BLaER1 (cell line): Measurements from ENCODE around the gene FMN2.

Source experiments
- H3K27ac ChIP-seq: shearing (Covaris generic); formaldehyde crosslinking; 2 replicates; pipeline ENCODE4 v1.8.1; 2022
- H3K27me3 ChIP-seq: shearing (Covaris generic); formaldehyde crosslinking; 2 replicates; pipeline ENCODE4 v1.8.1; 2022
- H3K36me3 ChIP-seq: shearing (Covaris generic); formaldehyde crosslinking; 2 replicates; pipeline ENCODE4 v1.8.1; 2022
- H3K4me1 ChIP-seq: shearing (Covaris generic); formaldehyde crosslinking; 2 replicates; pipeline ENCODE4 v1.8.1; 2022
- H3K4me2 ChIP-seq: shearing (Covaris generic); formaldehyde crosslinking; 2 replicates; pipeline ENCODE4 v1.8.1; 2022
- H3K4me3 ChIP-seq: shearing (Covaris generic); formaldehyde crosslinking; 2 replicates; pipeline ENCODE4 v1.8.1; 2022
- H3K9ac ChIP-seq: shearing (Covaris generic); formaldehyde crosslinking; 2 replicates; pipeline ENCODE4 v1.8.1; 2022
- H3K9me3 ChIP-seq: shearing (Covaris generic); formaldehyde crosslinking; 2 replicates; pipeline ENCODE4 v1.8.1; 2022
- H4K20me1 ChIP-seq: shearing (Covaris generic); formaldehyde crosslinking; 2 replicates; pipeline ENCODE4 v1.8.1; 2022
- Cebpa-rat ChIP-seq: shearing (Covaris generic); IDR thresholded peaks from 2 replicates; pipeline ENCODE4 v1.8.1; 2022

Gene FMN2

GRCh38 chr1:240486611-240487010 is 394.9 kb downstream of the FMN2 start:
- H4K20me1 ChIP-seq = no peaks in the 10 kb centered on the region
- H3K4me2 ChIP-seq = no peak overlapping the region; the same call in 1 of the 2 replicates
- H3K27ac ChIP-seq = no peak overlapping the region
- TF ChIP-seq Cebpa-rat = no peak
- H3K4me1 ChIP-seq = 0 out of 2 replicates have a peak, but pooled peaks cover 5% of the 10 kb centered on the region
- no peak overlapping the region for H3K9ac ChIP-seq
- no peaks in the 10 kb centered on the region for H3K9me3 ChIP-seq
- H3K36me3 ChIP-seq = no peaks in the 10 kb centered on the region
- H3K27me3 ChIP-seq = no peaks in the 10 kb centered on the region
- H3K4me3 ChIP-seq = no peak overlapping the region

GRCh38 chr1:240487493-240487892 is 395.8 kb downstream of the FMN2 start:
- 0 out of 2 replicates have a peak, but pooled peaks cover 5% of the 10 kb centered on the region for H3K4me1 ChIP-seq
- H3K27me3 ChIP-seq = no peaks in the 10 kb centered on the region; the same call in 1 of the 2 replicates
- no peak overlapping the region for H3K9ac ChIP-seq
- no peak overlapping the region for H3K4me3 ChIP-seq
- no peak overlapping the region for H3K4me2 ChIP-seq
- no peaks in the 10 kb centered on the region for H4K20me1 ChIP-seq
- TF ChIP-seq Cebpa-rat = no peak
- H3K36me3 ChIP-seq = 0 out of 2 replicates have a peak, but pooled peaks cover 2% of the 10 kb centered on the region
- H3K9me3 ChIP-seq = peaks cover 5% of the 10 kb centered on the region
- H3K27ac ChIP-seq = no peak overlapping the region

GRCh38 chr1:240491156-240491555 is 399.5 kb downstream of the FMN2 start:
- no peaks in the 10 kb centered on the region for H4K20me1 ChIP-seq
- H3K36me3 ChIP-seq = 0 out of 2 replicates have a peak, but pooled peaks cover 8% of the 10 kb centered on the region
- no peak overlapping the region for H3K27ac ChIP-seq
- H3K4me1 ChIP-seq = 0 out of 2 replicates have a peak, but pooled peaks cover 5% of the 10 kb centered on the region
- H3K4me3 ChIP-seq = no peak overlapping the region
- H3K9ac ChIP-seq = no peak overlapping the region
- no peak for TF ChIP-seq Cebpa-rat
- no peak overlapping the region for H3K4me2 ChIP-seq
- no peaks in the 10 kb centered on the region; the same call in 1 of the 2 replicates for H3K27me3 ChIP-seq
- peaks cover 21% of the 10 kb centered on the region for H3K9me3 ChIP-seq

GRCh38 chr1:240491796-240492195 is 400.1 kb downstream of the FMN2 start:
- H3K4me2 ChIP-seq = no peak overlapping the region
- TF ChIP-seq Cebpa-rat = no peak
- no peaks in the 10 kb centered on the region for H4K20me1 ChIP-seq
- H3K4me1 ChIP-seq = no peaks in the 10 kb centered on the region
- no peak overlapping the region for H3K27ac ChIP-seq
- H3K9me3 ChIP-seq = peaks cover 21% of the 10 kb centered on the region
- no peak overlapping the region for H3K9ac ChIP-seq
- H3K4me3 ChIP-seq = no peak overlapping the region
- H3K27me3 ChIP-seq = no peaks in the 10 kb centered on the region; the same call in 1 of the 2 replicates
- H3K36me3 ChIP-seq = 0 out of 2 replicates have a peak, but pooled peaks cover 8% of the 10 kb centered on the region

DNA sequence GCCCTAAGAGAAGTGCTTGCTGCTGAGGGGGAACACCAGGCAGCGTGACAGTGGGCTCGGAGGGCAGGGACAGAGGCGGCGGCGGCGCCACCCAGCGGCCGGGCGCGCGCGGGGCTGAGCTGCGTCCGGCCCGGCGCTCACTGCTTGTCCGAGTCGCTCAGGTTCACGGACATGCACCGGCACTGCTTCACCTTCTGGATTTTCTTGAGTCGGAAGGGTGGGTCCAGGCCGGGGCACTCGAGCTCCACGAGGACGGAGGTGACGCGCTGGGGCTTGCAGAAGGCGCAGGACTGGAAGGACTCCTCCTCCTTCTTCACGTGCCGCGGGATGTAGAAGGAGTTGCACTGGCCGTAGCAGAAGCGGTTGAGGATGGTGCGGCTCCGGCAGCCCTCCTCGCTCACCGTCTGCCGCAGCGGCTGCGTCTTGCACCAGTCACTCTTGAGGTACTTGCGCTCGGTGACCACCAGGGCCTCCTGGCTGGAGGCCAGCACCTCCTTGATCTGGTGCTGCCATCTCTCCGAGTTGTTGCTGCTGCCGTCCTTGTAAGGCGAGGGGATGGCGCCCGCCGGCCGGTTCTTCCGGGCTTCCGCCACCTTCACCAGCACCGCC is 401.3 kb downstream of the FMN2 start:
- Histone ChIP-seq H3K9ac (no peak overlapping the region), H3K27me3 (no peaks in the 10 kb centered on the region; the same call in 1 of the 2 replicates), H3K9me3 (peaks cover 21% of the 10 kb centered on the region), H3K4me1 (peaks cover 9% of the 10 kb centered on the region), H4K20me1 (no peaks in the 10 kb centered on the region), H3K4me3 (no peak overlapping the region), H3K27ac (no peak overlapping the region), H3K36me3 (0 out of 2 replicates have a peak, but pooled peaks cover 8% of the 10 kb centered on the region), H3K4me2 (no peak overlapping the region)
- TF ChIP-seq Cebpa-rat = no peak

DNA sequence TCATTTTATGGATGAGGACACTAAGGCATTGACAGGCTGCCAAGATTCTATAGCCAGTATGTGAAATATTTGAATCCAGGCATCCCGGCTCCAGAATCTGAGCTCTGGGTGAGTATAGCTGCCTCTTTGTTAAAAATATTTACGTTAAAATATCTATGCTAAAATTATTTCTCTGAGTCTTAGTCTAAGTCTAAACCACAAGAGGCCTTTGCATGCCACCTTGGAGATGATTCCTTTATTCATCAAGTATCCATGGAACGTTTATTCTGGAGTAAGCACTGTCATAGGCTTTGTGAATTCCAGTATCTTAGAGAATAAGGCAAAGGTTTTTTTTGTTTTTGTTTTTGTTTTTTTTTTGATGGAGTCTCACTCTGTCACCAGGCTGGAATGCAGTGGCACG is 403.9 kb downstream of the FMN2 start:
- H3K36me3 ChIP-seq = 0 out of 2 replicates have a peak, but pooled peaks cover 8% of the 10 kb centered on the region
- H3K27ac ChIP-seq = no peak overlapping the region
- H3K9me3 ChIP-seq = peaks cover 27% of the 10 kb centered on the region
- no peak for TF ChIP-seq Cebpa-rat
- H3K9ac ChIP-seq = no peak overlapping the region
- H4K20me1 ChIP-seq = no peaks in the 10 kb centered on the region
- no peaks in the 10 kb centered on the region; the same call in 1 of the 2 replicates for H3K27me3 ChIP-seq
- no peak overlapping the region for H3K4me3 ChIP-seq
- peaks cover 24% of the 10 kb centered on the region for H3K4me1 ChIP-seq
- H3K4me2 ChIP-seq = no peak overlapping the region

GRCh38 chr1:240496356-240496755 is 404.7 kb downstream of the FMN2 start:
- Histone ChIP-seq H3K36me3 (0 out of 2 replicates have a peak, but pooled peaks cover 8% of the 10 kb centered on the region), H3K4me2 (no peak overlapping the region), H3K4me3 (no peak overlapping the region), H3K27ac (no peak overlapping the region), H3K27me3 (no peaks in the 10 kb centered on the region; the same call in 1 of the 2 replicates), H3K9me3 (peaks cover 34% of the 10 kb centered on the region), H4K20me1 (no peaks in the 10 kb centered on the region), H3K9ac (no peak overlapping the region), H3K4me1 (peaks cover 24% of the 10 kb centered on the region)
- no peak for TF ChIP-seq Cebpa-rat

- Histone ChIP-seq H3K4me2 (no peak overlapping the region), H3K27ac (no peak overlapping the region), H3K9ac (no peak overlapping the region), H4K20me1 (no peaks in the 10 kb centered on the region), H3K4me1 (peaks cover 25% of the 10 kb centered on the region), H3K27me3 (no peaks in the 10 kb centered on the region; the same call in 1 of the 2 replicates), H3K36me3 (0 out of 2 replicates have a peak, but pooled peaks cover 8% of the 10 kb centered on the region), H3K4me3 (no peak overlapping the region), H3K9me3 (peaks cover 40% of the 10 kb centered on the region)
- no peak for TF ChIP-seq Cebpa-rat
Measured at GRCh38 chr1:240496941-240497340, 405.3 kb downstream of the FMN2 start.

DNA sequence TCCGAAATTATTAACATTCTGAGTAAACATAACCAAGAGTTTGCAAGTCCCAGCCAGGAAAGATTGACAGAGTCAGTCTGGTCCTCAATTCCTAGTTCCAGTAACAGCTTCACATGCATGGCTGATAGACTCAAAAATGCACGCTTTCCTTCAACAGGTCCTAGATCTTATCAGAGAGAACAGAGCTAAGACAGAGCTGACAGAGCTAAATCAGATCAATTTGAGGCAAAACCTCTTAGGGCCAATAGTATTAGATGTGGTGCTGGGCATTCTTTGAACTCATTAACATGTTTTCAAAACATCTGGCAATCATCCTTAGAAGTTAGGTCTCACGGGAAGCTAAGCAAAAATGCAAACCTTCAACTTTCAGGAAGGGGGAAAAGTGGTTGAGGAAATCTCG is 406.2 kb downstream of the FMN2 start:
- no peak for TF ChIP-seq Cebpa-rat
- 0 out of 2 replicates have a peak, but pooled peaks cover 2% of the 10 kb centered on the region for H3K36me3 ChIP-seq
- peaks cover 34% of the 10 kb centered on the region for H3K4me1 ChIP-seq
- peak overlapping the region; percentile 53 for H3K4me2 ChIP-seq
- H3K4me3 ChIP-seq = no peak overlapping the region
- H3K27ac ChIP-seq = no peak overlapping the region; the same call in 1 of the 2 replicates
- no peak overlapping the region for H3K9ac ChIP-seq
- H3K9me3 ChIP-seq = peaks cover 37% of the 10 kb centered on the region
- H4K20me1 ChIP-seq = no peaks in the 10 kb centered on the region
- H3K27me3 ChIP-seq = no peaks in the 10 kb centered on the region

- peak overlapping the region; percentile 53 for H3K4me2 ChIP-seq
- peaks cover 38% of the 10 kb centered on the region for H3K4me1 ChIP-seq
- H3K9ac ChIP-seq = no peak overlapping the region
- TF ChIP-seq Cebpa-rat = no peak
- H4K20me1 ChIP-seq = no peaks in the 10 kb centered on the region
- H3K27me3 ChIP-seq = no peaks in the 10 kb centered on the region
- no peak overlapping the region; the same call in 1 of the 2 replicates for H3K27ac ChIP-seq
- no peak overlapping the region for H3K4me3 ChIP-seq
- no peaks in the 10 kb centered on the region for H3K36me3 ChIP-seq
- peaks cover 32% of the 10 kb centered on the region for H3K9me3 ChIP-seq
Measured at GRCh38 chr1:240498335-240498734, 406.7 kb downstream of the FMN2 start.
